PC-3 (cell line): Measurements from ENCODE around the gene ANOS1.

Experiments
- EZH2 ChIP-seq: fragments of 300-600 bp; sonication (generic); IDR thresholded peaks from one replicate; pipeline ENCODE4 v1.6.1; 2017; ENCODE audit warnings: antibody characterized with exemption, mild to moderate bottlenecking, low read length; ENCODE audit not compliant: unreplicated experiment
- EZH2phosphoT487 ChIP-seq: fragments of 300-600 bp; sonication (generic); IDR thresholded peaks from 2 replicates; pipeline ENCODE4 v1.6.1; 2018; ENCODE audit warnings: mild to moderate bottlenecking, antibody characterized with exemption, low read length, borderline replicate concordance
- TF ChIP-seq, protein P1 (sequence below): fragments of 300-600 bp; sonication (generic); conservative IDR thresholded peaks from 2 replicates; pipeline ENCODE4 v1.5.1; 2017; ENCODE audit warnings: antibody characterized with exemption, low read depth, mild to moderate bottlenecking, low read length

DNA sequence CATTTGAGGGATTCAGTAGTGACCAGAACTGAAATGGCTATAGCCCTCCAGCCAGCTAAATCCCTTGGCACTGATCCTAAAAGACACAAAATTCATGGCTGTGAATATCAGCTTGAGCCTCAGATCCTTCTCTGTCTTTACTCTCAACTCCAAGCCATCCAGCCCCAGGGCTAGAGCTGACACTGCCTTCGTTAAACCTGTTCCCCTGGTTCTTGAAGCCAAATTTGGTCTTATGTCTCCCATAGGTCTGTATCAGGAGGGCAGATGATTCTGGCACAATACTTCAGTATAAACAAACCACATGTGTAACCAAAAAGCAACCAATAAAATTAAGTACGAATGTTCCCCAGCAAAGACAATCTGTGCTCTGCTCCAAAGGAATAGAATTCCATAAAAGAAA lies 78.0 kb downstream of the ANOS1 start:
- TF ChIP-seq, protein P1, sequence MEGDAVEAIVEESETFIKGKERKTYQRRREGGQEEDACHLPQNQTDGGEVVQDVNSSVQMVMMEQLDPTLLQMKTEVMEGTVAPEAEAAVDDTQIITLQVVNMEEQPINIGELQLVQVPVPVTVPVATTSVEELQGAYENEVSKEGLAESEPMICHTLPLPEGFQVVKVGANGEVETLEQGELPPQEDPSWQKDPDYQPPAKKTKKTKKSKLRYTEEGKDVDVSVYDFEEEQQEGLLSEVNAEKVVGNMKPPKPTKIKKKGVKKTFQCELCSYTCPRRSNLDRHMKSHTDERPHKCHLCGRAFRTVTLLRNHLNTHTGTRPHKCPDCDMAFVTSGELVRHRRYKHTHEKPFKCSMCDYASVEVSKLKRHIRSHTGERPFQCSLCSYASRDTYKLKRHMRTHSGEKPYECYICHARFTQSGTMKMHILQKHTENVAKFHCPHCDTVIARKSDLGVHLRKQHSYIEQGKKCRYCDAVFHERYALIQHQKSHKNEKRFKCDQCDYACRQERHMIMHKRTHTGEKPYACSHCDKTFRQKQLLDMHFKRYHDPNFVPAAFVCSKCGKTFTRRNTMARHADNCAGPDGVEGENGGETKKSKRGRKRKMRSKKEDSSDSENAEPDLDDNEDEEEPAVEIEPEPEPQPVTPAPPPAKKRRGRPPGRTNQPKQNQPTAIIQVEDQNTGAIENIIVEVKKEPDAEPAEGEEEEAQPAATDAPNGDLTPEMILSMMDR, result no peak
- TF ChIP-seq EZH2phosphoT487 (no peak), EZH2 (no peak)
